ENCODE results near the gene DGKK.
"Not testable (repeated sequence)": the region's sequence is repeated elsewhere in the genome, so short reads cannot be mapped to it uniquely, and the experiment has no call there.

Gene DGKK

GRCh38 chrX:50430917-50431575 is 39.6 kb downstream of the DGKK start:
- no peak for DNase-seq

DNA sequence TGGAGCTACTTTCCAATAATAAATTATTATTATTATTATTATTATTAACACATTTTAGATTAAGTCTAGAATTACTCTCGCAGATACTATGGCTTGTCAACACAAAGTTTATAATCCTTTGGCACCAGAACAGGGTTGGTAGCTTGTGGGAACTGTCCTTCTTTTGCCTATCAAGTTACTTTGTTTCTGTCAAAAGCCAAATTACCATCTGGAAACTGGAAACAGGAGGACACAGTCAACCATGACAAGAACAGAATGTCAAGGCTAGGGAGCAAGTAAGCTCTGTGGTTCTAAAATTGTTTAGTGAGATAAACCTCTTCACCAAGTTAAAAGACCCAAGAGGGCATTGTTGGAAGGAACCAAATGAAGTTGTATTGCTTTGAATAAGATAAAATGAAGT is 42.5 kb downstream of the DGKK start:
- DNase-seq, result no peak

- DNase-seq, result no peak
Measured at GRCh38 chrX:50407976-50408375, 62.6 kb downstream of the DGKK start.

GRCh38 chrX:50403903-50404302 is 66.7 kb downstream of the DGKK start:
- no peak for DNase-seq

DNA sequence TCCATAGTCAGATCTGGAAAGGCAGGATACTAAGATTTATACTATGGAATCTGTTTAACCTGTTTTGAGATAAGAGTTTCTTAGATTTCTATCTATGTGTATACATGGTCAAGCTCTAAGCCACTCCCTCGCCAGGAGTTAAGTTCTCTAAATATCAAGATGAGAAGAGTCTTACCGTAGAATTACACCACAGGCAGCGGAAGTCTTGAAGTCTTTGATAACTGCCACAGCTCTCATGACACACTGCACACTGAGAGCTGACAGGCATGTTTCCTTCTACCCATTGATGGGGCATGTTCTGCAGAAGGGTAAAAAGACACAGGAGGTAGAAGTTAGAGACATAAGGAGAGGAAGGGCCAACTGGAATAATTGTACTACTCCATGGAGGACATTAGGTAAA is 67.7 kb downstream of the DGKK start:
- DNase-seq, result no peak

DNA sequence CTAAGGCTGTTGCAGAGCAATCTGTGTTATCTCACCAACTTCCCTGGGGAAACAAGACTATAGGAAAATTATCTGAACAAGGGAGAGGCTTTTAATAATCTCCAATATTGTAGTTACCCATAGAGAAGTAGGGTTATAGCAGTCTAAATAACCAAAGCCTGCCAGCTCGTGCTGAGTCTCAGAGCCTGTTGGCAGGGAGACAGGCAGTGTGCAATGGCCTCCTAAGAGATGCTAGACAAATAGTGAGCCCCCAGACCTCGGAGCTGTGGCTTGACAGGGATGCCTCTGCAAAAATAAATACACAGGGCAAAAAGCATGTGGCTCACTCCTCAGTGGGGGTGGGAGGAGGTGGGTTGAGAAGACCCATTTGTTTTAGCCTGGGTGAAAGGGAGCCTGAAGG is 76.7 kb downstream of the DGKK start:
- no peak for DNase-seq

- no peak for DNase-seq
Measured at GRCh38 chrX:50386520-50386919, 84.1 kb downstream of the DGKK start.

DNA sequence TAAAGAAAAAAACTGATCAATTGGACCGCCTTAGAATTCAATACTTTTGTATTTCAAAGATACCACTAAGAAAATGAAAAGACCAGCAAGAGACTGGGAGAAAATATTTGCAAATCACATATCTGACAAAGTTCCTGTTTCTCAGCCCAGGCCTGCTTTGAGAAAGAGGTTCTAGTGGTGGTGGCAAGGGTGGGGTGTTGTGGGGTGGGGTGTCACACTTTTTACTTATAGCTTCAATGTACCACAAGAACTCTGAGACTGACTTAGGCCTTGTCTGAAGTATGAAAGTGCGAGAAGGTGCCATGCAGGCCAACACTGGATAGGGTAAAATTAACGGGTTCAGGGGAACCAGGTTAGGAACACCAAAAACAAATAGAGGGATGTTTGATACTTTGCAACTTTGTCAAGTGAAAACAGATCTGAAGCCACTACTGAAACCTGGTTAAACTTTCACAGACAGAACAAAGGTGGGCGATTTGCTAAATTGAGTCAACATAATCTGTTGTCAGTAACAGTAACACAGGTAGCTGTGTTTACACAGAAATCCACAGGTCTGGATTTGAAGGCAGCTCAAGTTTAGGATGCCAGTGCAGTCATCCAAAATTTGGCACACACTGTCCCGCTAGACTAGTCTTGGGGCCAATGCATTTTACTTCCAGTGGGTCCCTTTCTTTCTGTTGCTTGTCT is 88.8 kb downstream of the DGKK start:
- DNase-seq, result no peak

GRCh38 chrX:50375481-50376267 is 95.0 kb downstream of the DGKK start:
- DNase-seq, result no peak

- DNase-seq, result no peak
Measured at GRCh38 chrX:50372966-50373365, 97.7 kb downstream of the DGKK start.

GRCh38 chrX:50343917-50344316 is 126.7 kb downstream of the DGKK start:
- no peak for DNase-seq

GRCh38 chrX:50333308-50333707 is 137.3 kb downstream of the DGKK start:
- no peak for DNase-seq

- not testable (repeated sequence) for DNase-seq
Measured at GRCh38 chrX:50332668-50333067, 138.0 kb downstream of the DGKK start.

GRCh38 chrX:50327235-50327634 is 143.4 kb downstream of the DGKK start:
- DNase-seq, result no peak

Data from fibroblast of upper back skin (primary cell).